IMR-90 (cell line): ENCODE data around the gene PLEKHH1.

Experiments
- CEBPB ChIP-seq: IDR thresholded peaks from 2 replicates; pipeline ENCODE4 v1.6.1; 2012; ENCODE audit warnings: low read depth, low read length, improper control_type of control experiment
- CHD1 ChIP-seq: IDR thresholded peaks from 2 replicates; pipeline ENCODE4 v1.6.1; 2012; ENCODE audit warnings: low read depth, low read length, improper control_type of control experiment
- FOS ChIP-seq: fragments of 150-350 bp; IDR thresholded peaks from 2 replicates; pipeline ENCODE4 v1.6.1; 2016; ENCODE audit warnings: low read depth, low read length
- MAFK ChIP-seq: IDR thresholded peaks from 2 replicates; pipeline ENCODE4 v1.6.1; 2012; ENCODE audit warnings: low read depth, low read length, improper control_type of control experiment
- MAZ ChIP-seq: IDR thresholded peaks from 2 replicates; pipeline ENCODE4 v1.6.1; 2012; ENCODE audit warnings: low read depth, mild to moderate bottlenecking, low read length, improper control_type of control experiment, moderate library complexity, borderline replicate concordance
- MXI1 ChIP-seq: IDR thresholded peaks from 2 replicates; pipeline ENCODE4 v1.6.1; 2012; ENCODE audit warnings: low read depth, mild to moderate bottlenecking, low read length, moderate library complexity, borderline replicate concordance
- POLR2A ChIP-seq: IDR thresholded peaks from 2 replicates; pipeline ENCODE4 v1.6.1; 2012; ENCODE audit warnings: mild to moderate bottlenecking, low read depth, low read length
- RAD21 ChIP-seq: IDR thresholded peaks from 2 replicates; pipeline ENCODE4 v1.6.1; 2012; ENCODE audit warnings: low read length, improper control_type of control experiment
- RCOR1 ChIP-seq: IDR thresholded peaks from 2 replicates; pipeline ENCODE4 v1.6.1; 2012; ENCODE audit warnings: mild to moderate bottlenecking, low read length, improper control_type of control experiment; ENCODE audit not compliant: insufficient replicate concordance
- RFX5 ChIP-seq: IDR thresholded peaks from 2 replicates; pipeline ENCODE4 v1.8.0; 2012; ENCODE audit warnings: low read depth, mild to moderate bottlenecking, low read length, moderate library complexity
- SMC3 ChIP-seq: fragments of 150-350 bp; IDR thresholded peaks from 2 replicates; pipeline ENCODE4 v1.6.1; 2016; ENCODE audit warnings: low read depth, mild to moderate bottlenecking, antibody characterized with exemption, low read length, moderate library complexity
- TF ChIP-seq, protein P1 (sequence below): conservative IDR thresholded peaks from 2 replicates; pipeline ENCODE4 v1.5.1; 2012; ENCODE audit warnings: mild to moderate bottlenecking, low read depth, low read length, improper control_type of control experiment
- TF ChIP-seq, protein P2 (sequence below): fragments of 150-350 bp; IDR thresholded peaks from 2 replicates; pipeline ENCODE4 v1.6.1; 2017; ENCODE audit warnings: mild to moderate bottlenecking, antibody characterized with exemption, low read length, low read depth

DNA sequence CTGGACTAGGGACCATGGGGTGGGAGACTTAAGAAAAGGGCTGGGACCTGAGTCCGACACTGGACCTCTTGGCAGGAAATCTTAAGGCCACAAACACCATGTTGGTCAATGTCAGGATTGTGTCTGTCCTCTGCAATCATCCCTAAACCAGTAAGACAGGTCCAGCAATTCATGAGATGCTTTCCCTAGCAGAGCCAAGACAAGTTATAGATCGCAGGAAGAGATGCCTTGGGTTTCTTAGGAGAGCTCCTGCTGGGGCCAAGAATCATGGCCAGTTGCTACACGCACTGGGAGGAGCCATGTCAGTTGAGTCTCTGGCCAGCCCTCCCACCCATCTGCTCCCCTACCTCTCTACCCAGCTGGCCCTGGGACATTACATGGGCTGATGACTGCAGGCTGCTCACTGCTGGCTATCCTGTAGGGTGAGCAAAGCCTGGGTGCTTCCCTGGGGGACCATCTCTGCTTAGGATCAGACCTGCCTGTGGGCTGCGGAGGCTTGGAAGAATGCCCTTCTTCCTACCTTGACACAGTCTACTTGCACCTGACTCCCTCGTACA is 14.2 kb downstream of the PLEKHH1 start:
- no peak for TF ChIP-seq SMC3
- TF ChIP-seq RCOR1, result no peak
- TF ChIP-seq, protein P1, sequence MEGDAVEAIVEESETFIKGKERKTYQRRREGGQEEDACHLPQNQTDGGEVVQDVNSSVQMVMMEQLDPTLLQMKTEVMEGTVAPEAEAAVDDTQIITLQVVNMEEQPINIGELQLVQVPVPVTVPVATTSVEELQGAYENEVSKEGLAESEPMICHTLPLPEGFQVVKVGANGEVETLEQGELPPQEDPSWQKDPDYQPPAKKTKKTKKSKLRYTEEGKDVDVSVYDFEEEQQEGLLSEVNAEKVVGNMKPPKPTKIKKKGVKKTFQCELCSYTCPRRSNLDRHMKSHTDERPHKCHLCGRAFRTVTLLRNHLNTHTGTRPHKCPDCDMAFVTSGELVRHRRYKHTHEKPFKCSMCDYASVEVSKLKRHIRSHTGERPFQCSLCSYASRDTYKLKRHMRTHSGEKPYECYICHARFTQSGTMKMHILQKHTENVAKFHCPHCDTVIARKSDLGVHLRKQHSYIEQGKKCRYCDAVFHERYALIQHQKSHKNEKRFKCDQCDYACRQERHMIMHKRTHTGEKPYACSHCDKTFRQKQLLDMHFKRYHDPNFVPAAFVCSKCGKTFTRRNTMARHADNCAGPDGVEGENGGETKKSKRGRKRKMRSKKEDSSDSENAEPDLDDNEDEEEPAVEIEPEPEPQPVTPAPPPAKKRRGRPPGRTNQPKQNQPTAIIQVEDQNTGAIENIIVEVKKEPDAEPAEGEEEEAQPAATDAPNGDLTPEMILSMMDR, result no peak
- TF ChIP-seq, protein P2, sequence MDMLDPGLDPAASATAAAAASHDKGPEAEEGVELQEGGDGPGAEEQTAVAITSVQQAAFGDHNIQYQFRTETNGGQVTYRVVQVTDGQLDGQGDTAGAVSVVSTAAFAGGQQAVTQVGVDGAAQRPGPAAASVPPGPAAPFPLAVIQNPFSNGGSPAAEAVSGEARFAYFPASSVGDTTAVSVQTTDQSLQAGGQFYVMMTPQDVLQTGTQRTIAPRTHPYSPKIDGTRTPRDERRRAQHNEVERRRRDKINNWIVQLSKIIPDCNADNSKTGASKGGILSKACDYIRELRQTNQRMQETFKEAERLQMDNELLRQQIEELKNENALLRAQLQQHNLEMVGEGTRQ, result no peak
- no peak for TF ChIP-seq POLR2A
- TF ChIP-seq CHD1, result no peak
- no peak for TF ChIP-seq MXI1
- no peak for TF ChIP-seq RFX5
- TF ChIP-seq MAZ, result no peak
- no peak for TF ChIP-seq CEBPB
- TF ChIP-seq MAFK, result no peak
- no peak for TF ChIP-seq RAD21
- TF ChIP-seq FOS, result no peak
